A549 (cell line): ENCODE data around the gene MXRA7. TPM values are rescaled to one million over a fixed set of nuclear protein-coding genes. Genes with fewer than 3 reads are reported as not detected.
A peak's percentile ranks its signal among the peaks of the same experiment; 100 is the strongest.

ENCODE experiments used
- ATAC-seq, 2 experiments: fragments of 200-7000 bp in 1 of 2; fragments of >200 bp in 1 of 2; cut with Nextera tagmentation in 1 of 2; cut with Tn5 transposase in 1 of 2; 3 replicates each; pipeline versions ENCODE4 v1.8.0 to v1.9.1; 2018 to 2020; ENCODE audit warnings: mild to moderate bottlenecking in 1 of 2, moderate library complexity in 1 of 2
- CTCF ChIA-PET: fragments of 300-600 bp; sonication (Branson Sonifier 250); formaldehyde crosslinking; extraction: SDS; loops from one replicate; lab custom pipeline; 2021; ENCODE audit warnings: antibody characterized with exemption, inconsistent platforms; lab: Yijun Ruan, JAX
- POLR2A ChIA-PET: fragments of 350-600 bp; formaldehyde crosslinking; extraction: SDS; loops from one replicate; lab custom pipeline; 2021; ENCODE audit warnings: antibody characterized with exemption, inconsistent platforms; lab: Yijun Ruan, JAX
- DNase-seq, 2 experiments: peaks; one replicate each; pipeline versions ENCODE4 v3.0.0 to v3.0.0-alpha.2; 2011 to 2016; ENCODE audit warnings: low read depth in 1 of 2, low spot score in 1 of 2
- FAIRE-seq: peaks from 2 replicates; lab custom pipeline; 2011; peaks lifted over from hg19 to GRCh38; lab: Jason Lieb, UNC
- H3K27ac ChIP-seq, 2 experiments: fragments of >200 bp; sonication (Bioruptor Twin); formaldehyde crosslinking; 3 replicates each; pipeline ENCODE4 v1.5.1; 2016 to 2017
- H3K4me1 ChIP-seq: fragments of >200 bp; sonication (Bioruptor Twin); formaldehyde crosslinking; 3 replicates; pipeline ENCODE4 v1.6.1; 2016
- H3K4me2 ChIP-seq: fragments of >200 bp; sonication (Bioruptor Twin); formaldehyde crosslinking; 3 replicates; pipeline ENCODE4 v1.6.1; 2016
- H3K4me3 ChIP-seq: fragments of >200 bp; sonication (Bioruptor Twin); formaldehyde crosslinking; 3 replicates; pipeline ENCODE4 v1.5.1; 2016
- H3K9me3 ChIP-seq: fragments of >200 bp; sonication (Bioruptor Twin); formaldehyde crosslinking; 3 replicates; pipeline ENCODE4 v1.6.1; 2016
- BCL3 ChIP-seq: fragments of >200 bp; sonication (Bioruptor Twin); formaldehyde crosslinking; IDR thresholded peaks from 3 replicates; pipeline ENCODE4 v1.6.1; 2016
- BHLHE40 ChIP-seq: IDR thresholded peaks from 2 replicates; pipeline ENCODE4 v1.6.1; 2012; ENCODE audit warnings: low read depth, low read length, inconsistent platforms
- CEBPB ChIP-seq, 2 experiments: fragments of >200 bp in 1 of 2; sonication (Bioruptor Twin) in 1 of 2; formaldehyde crosslinking in 1 of 2; IDR thresholded peaks; 2 replicates each; pipeline ENCODE4 v1.6.1; 2012 to 2016
- CHD2 ChIP-seq: fragments of 150-350 bp; IDR thresholded peaks from 2 replicates; pipeline ENCODE4 v1.6.1; 2014; ENCODE audit warnings: low read length; ENCODE audit not compliant: partially characterized antibody
- CHD4 ChIP-seq: fragments of 200-600 bp; sonication (generic); IDR thresholded peaks from 2 replicates; pipeline ENCODE4 v1.6.1; 2016; ENCODE audit warnings: antibody characterized with exemption, mild to moderate bottlenecking, borderline replicate concordance
- HDAC2 ChIP-seq: fragments of 200-600 bp; sonication (generic); IDR thresholded peaks from 2 replicates; pipeline ENCODE4 v1.6.1; 2016
- HMGXB4 ChIP-seq: fragments of 250-450 bp; sonication (Bioruptor Pico); IDR thresholded peaks from 2 replicates; pipeline ENCODE4 v1.5.0; 2021; ENCODE audit warnings: mild to moderate bottlenecking, moderate library complexity, borderline replicate concordance
- JUN ChIP-seq, 2 experiments: fragments of >200 bp; sonication (Bioruptor Twin); formaldehyde crosslinking; IDR thresholded peaks; 2 replicates in 1 of 2; 3 replicates in 1 of 2; pipeline ENCODE4 v1.6.1; 2016 to 2017
- JUNB ChIP-seq: fragments of >200 bp; sonication (Bioruptor Twin); formaldehyde crosslinking; IDR thresholded peaks from 2 replicates; pipeline ENCODE4 v1.6.1; 2016
- MAZ ChIP-seq: fragments of 150-350 bp; IDR thresholded peaks from 2 replicates; pipeline ENCODE4 v1.6.1; 2014; ENCODE audit warnings: antibody characterized with exemption, low read depth, low read length, borderline replicate concordance
- PHF8 ChIP-seq: fragments of 200-600 bp; sonication (generic); IDR thresholded peaks from 2 replicates; pipeline ENCODE4 v1.6.1; 2016; ENCODE audit warnings: low read depth, mild to moderate bottlenecking, antibody characterized with exemption, moderate library complexity, borderline replicate concordance
- POLR2A ChIP-seq: IDR thresholded peaks from 2 replicates; pipeline ENCODE4 v1.6.1; 2012; ENCODE audit warnings: mild to moderate bottlenecking, low read length
- RFX5 ChIP-seq: fragments of 450-650 bp; IDR thresholded peaks from 2 replicates; pipeline ENCODE4 v1.7.1; 2014; ENCODE audit warnings: antibody characterized with exemption, mild to moderate bottlenecking, moderate library complexity
- TFCP2L1 ChIP-seq: fragments of 250-450 bp; sonication (Bioruptor Pico); IDR thresholded peaks from 2 replicates; pipeline ENCODE4 v1.5.0; 2021; ENCODE audit warnings: mild to moderate bottlenecking
- ZFP36 ChIP-seq: fragments of 450-650 bp; IDR thresholded peaks from 2 replicates; pipeline ENCODE4 v1.6.1; 2014; ENCODE audit warnings: borderline replicate concordance; ENCODE audit not compliant: partially characterized antibody
- WGBS: methylation state at CpG from one replicate; pipeline ENCODE4 v1.1.6; 2017; ENCODE audit errors: missing lambda C conversion rate; 5-methylcytosine and 5-hydroxymethylcytosine counted together
- polyA plus RNA-seq, 4 experiments: library from polyadenylated mRNA; depleted of rRNA in 3 of 4; stranded (reverse); fragments of >200 nt; fragmentation: RNase III in 1 of 4; extraction: RNeasy Plus Mini Kit Qiagen cat#74134 plus additional on column Dnase treatment in 1 of 4; gene quantifications; 2 replicates in 3 of 4; 3 replicates in 1 of 4; pipeline ENCODE4 v1.2.3, GENCODE V29; 2011 to 2017
- TF ChIP-seq, protein P1 (sequence below): fragments of 450-650 bp; IDR thresholded peaks from 2 replicates; pipeline ENCODE4 v1.6.1; 2014; ENCODE audit warnings: antibody characterized with exemption
- TF ChIP-seq, protein P2 (sequence below): IDR thresholded peaks from 2 replicates; pipeline ENCODE4 v1.6.1; 2012

Gene MXRA7
- polyA plus RNA-seq, 2 of the 4 experiments (the other 2 are of a cell fraction), result 47.8 to 57.2 TPM

DNA sequence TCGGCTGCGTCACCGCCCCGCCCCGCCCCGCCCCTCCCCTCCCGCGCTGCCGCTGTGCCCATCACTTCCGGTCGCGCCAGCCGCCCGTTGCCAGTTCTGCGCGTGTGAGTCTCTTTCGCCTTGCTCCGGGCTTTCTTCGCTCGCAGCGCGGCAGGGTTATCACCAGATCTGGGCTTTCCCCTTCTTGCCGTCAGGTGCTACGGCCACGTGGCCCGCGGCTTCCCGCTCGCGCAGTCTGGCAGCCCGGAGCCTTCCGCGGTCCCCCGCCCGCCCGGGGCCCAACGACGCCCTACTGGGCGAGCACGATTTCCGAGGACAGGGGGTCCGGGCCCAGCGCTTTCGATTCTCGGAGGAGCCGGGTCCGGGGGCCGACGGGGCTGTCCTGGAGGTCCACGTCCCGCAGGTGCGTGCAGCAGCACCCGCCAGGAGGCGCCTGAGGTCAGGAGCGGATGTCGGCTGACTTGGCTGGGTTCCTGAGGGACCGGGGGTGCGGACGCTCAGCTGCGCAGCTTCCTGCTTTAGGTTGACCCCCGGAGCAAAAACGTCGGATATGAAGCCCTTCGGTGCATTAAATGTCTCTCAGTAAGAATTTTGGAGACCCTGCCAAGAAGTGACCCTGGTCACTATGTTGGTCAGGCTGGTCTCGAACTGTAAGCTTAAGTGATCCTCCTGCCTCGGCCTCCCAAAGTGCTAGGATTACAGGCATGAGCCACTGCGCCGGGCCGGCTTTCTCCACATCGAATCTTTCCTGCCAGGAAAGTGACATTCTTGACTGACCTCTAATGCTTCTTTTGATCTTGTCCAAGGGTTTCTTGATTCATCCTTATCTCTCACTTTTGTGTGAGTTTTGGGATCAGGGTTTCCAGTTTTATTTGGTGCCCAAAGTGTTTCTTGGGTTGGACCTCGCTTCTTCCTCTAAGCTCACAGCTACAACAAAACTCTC is 16.3 kb upstream of the MXRA7 start, which contains the start of gene METTL23 (continued):
- TF ChIP-seq RFX5, result no peak
- TF ChIP-seq JUNB, result no peak
- TF ChIP-seq, protein P1, sequence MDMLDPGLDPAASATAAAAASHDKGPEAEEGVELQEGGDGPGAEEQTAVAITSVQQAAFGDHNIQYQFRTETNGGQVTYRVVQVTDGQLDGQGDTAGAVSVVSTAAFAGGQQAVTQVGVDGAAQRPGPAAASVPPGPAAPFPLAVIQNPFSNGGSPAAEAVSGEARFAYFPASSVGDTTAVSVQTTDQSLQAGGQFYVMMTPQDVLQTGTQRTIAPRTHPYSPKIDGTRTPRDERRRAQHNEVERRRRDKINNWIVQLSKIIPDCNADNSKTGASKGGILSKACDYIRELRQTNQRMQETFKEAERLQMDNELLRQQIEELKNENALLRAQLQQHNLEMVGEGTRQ, result peak; percentile 68
- no peak for TF ChIP-seq ZFP36

DNA sequence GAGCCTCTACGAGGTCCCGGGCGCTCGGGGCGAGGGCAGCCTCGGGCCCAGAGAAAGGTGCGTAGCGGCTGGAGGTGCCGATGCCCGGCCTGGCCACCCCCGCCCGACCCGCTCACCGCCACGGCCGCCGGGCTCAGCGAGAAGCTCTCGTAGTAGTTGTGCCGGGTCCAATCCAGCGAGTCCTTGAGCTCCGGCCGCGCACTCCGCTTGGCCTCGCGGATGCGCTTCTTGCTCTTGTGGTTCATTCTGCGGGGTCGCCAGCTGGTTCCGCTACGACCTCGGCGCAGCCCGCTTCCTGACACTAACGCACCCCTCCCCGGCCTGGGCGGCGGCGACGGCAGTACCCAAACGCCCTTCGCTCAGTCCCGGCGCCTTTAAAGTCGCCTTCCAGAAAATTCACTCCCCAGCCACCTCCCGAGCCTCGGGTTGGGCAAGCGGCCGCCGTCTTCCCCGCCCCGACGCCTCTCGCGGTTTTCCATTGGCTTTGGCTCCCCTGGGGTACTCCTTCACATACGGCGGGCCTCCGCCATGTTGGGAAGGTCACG is 15.5 kb upstream of the MXRA7 start, which contains the start of gene JMJD6:
Gene JMJD6 (minus strand): TSS at position 376 of the 545 bp plus-strand sequence. CDS start 131 bp downstream, at position 245.
- FAIRE-seq, result no peak
- POLR2A ChIA-PET, result interaction anchor here (0.6 to 3.8 kb wide), 6 partner anchors 10 to 314 kb away, joined by 3 to 12 read pairs (median 6); partner anchors contain the start of genes MFSD11, MXRA7 and SRSF2
- peak; percentile 98 to 99 for DNase-seq
- under 1% methylated on average over 32 of the region's 60 CpGs for WGBS
- H3K27ac ChIP-seq, result peak within 1 kb of the TSS; percentile 93 to 99
- TF ChIP-seq POLR2A, result peak; percentile 90
- 0 out of 2 replicates have a peak, but pooled peaks have one; percentile 13 for TF ChIP-seq TFCP2L1 (CRISPR knock-in tag)
- no peak for TF ChIP-seq HDAC2
- TF ChIP-seq BCL3, result 0 out of 3 replicates have a peak, but pooled peaks have one; percentile 18
- peak; percentile 4; the same call in 1 of the 2 replicates for TF ChIP-seq MAZ
- TF ChIP-seq, protein P2, sequence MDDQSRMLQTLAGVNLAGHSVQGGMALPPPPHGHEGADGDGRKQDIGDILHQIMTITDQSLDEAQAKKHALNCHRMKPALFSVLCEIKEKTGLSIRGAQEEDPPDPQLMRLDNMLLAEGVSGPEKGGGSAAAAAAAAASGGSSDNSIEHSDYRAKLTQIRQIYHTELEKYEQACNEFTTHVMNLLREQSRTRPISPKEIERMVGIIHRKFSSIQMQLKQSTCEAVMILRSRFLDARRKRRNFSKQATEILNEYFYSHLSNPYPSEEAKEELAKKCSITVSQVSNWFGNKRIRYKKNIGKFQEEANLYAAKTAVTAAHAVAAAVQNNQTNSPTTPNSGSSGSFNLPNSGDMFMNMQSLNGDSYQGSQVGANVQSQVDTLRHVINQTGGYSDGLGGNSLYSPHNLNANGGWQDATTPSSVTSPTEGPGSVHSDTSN, result 0 out of 2 replicates have a peak, but pooled peaks have one; percentile 14
- TF ChIP-seq CHD2, result peak; percentile 69
- TF ChIP-seq JUN (IDR thresholded peaks at IDR 0.05), result 0 out of 5 replicates have a peak, but pooled peaks of 1 of the 2 experiments have one; percentile 4
- peak; percentile 62 for TF ChIP-seq PHF8
- TF ChIP-seq BHLHE40, result no peak
- TF ChIP-seq CEBPB (IDR thresholded peaks at IDR 0.05), result peak in 1 of 2 experiments; percentile 65; a peak in 1 of 4 replicates
- no peak for TF ChIP-seq HMGXB4 (CRISPR knock-in tag)
- TF ChIP-seq CHD4, result no peak
- TF ChIP-seq, all 56 proteins: peak for 9
- Histone ChIP-seq H3K4me3 (peak within 1 kb of the TSS; percentile 97), H3K4me2 (peak within 1 kb of the TSS; percentile 90), H3K4me1 (peaks cover 17% of the 10 kb centered on the region), H3K9me3 (no peaks in the 10 kb centered on the region)
- peak; percentile 84 to 91 for ATAC-seq
- CTCF ChIA-PET, result interaction anchor here (0.6 to 26.0 kb wide), 8 partner anchors 9 to 342 kb away, joined by 3 to 456 read pairs (median 4); partner anchors contain the start of gene MXRA7
